Endothelial cell (in vitro differentiated cells): ENCODE data around the gene CDK6. TPM values are rescaled to one million over a fixed set of nuclear protein-coding genes. Genes with fewer than 3 reads are reported as not detected.

Experiments used
- DNase-seq: peaks from one replicate; pipeline ENCODE4 v3.0.0; 2021; ENCODE audit warnings: low spot score
- H3K27ac Mint-ChIP-seq: one replicate; pipeline ENCODE4 v1.8.0; 2021; ENCODE audit warnings: mixed read lengths, inconsistent platforms; ENCODE audit not compliant: unreplicated experiment
- H3K27me3 Mint-ChIP-seq: one replicate; pipeline ENCODE4 v1.8.0; 2021; ENCODE audit warnings: mild to moderate bottlenecking, moderate library complexity, mixed read lengths, inconsistent platforms; ENCODE audit not compliant: unreplicated experiment
- H3K36me3 Mint-ChIP-seq: one replicate; pipeline ENCODE4 v1.8.0; 2021; ENCODE audit warnings: mild to moderate bottlenecking, low read depth, mixed read lengths, inconsistent platforms; ENCODE audit not compliant: unreplicated experiment
- H3K4me1 Mint-ChIP-seq: one replicate; pipeline ENCODE4 v1.8.0; 2021; ENCODE audit warnings: mild to moderate bottlenecking, mixed read lengths, inconsistent platforms; ENCODE audit not compliant: unreplicated experiment
- H3K4me3 Mint-ChIP-seq: one replicate; pipeline ENCODE4 v1.8.0; 2021; ENCODE audit warnings: mild to moderate bottlenecking, mixed read lengths, inconsistent platforms; ENCODE audit not compliant: unreplicated experiment
- H3K9me3 Mint-ChIP-seq: one replicate; pipeline ENCODE4 v1.8.0; 2021; ENCODE audit warnings: mixed read lengths, inconsistent platforms; ENCODE audit not compliant: unreplicated experiment
- total RNA-seq: library from RNA; stranded (reverse); fragmentation: NEBNext Ultra II Directional; extraction: Animal tissue kit (Norgen Biotek cat#: 25700); gene quantifications from one replicate; pipeline ENCODE4 v1.2.1, GENCODE V29; 2021; ENCODE audit not compliant: unreplicated experiment
- TF ChIP-seq, protein P1 (sequence below): fragments of 200-600 bp; sonication (generic); IDR thresholded peaks from one replicate; pipeline ENCODE4 v1.5.0; 2021; ENCODE audit warnings: antibody characterized with exemption; ENCODE audit not compliant: unreplicated experiment

CDK6 gene
- total RNA-seq, 1 donor from 2014 or later, result 32.6 TPM

DNA sequence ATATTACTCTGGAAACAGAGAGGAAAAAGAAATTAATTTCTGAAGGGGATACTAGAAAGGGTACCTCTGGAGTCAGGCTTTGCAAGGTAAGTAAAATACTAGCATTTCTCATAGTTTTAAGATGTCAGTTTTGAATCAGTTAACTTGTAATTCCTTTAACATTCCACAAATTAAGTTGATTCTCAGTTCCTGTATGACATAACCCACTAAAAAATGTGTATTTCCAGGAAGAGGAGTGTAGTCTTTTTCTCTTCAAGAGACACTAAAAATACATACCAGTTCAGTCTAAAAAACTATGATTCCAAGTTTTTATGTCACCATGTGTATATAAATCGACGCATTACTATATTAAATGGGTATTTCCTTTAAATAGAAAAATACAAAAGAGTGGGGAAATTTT, 113.2 kb downstream of the CDK6 start:
- Mint-ChIP-seq H3K9me3 (no peaks in the 10 kb centered on the region), H3K27ac (no peak overlapping the region), H3K4me3 (no peak overlapping the region), H3K4me1 (peaks cover 28% of the 10 kb centered on the region), H3K36me3 (peaks cover 8% of the 10 kb centered on the region), H3K27me3 (no peaks in the 10 kb centered on the region)
- no peak for DNase-seq
- TF ChIP-seq, protein P1, sequence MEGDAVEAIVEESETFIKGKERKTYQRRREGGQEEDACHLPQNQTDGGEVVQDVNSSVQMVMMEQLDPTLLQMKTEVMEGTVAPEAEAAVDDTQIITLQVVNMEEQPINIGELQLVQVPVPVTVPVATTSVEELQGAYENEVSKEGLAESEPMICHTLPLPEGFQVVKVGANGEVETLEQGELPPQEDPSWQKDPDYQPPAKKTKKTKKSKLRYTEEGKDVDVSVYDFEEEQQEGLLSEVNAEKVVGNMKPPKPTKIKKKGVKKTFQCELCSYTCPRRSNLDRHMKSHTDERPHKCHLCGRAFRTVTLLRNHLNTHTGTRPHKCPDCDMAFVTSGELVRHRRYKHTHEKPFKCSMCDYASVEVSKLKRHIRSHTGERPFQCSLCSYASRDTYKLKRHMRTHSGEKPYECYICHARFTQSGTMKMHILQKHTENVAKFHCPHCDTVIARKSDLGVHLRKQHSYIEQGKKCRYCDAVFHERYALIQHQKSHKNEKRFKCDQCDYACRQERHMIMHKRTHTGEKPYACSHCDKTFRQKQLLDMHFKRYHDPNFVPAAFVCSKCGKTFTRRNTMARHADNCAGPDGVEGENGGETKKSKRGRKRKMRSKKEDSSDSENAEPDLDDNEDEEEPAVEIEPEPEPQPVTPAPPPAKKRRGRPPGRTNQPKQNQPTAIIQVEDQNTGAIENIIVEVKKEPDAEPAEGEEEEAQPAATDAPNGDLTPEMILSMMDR, result no peak

DNA sequence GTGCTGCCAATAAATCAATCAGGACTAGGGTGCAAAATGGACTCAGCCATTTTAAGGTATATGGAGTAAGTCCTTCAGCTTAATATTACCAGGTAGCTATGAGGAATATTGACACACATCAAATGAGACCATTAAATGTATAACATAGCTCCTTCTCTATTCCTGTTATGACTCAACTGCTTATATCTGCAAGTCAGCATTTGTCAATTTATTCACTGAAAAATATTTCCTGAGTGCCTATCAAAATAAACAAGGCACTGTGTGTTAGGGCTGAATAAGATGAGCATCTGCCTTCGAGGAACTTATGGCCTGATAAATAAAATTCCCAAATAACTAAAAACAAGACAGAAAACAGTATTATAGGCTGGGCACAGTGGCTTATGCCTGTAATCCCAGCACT, 113.8 kb downstream of the CDK6 start:
- H3K4me3 Mint-ChIP-seq, result no peak overlapping the region
- no peak overlapping the region for H3K27ac Mint-ChIP-seq
- no peaks in the 10 kb centered on the region for H3K9me3 Mint-ChIP-seq
- H3K4me1 Mint-ChIP-seq, result peaks cover 32% of the 10 kb centered on the region
- TF ChIP-seq, protein P1, result no peak
- H3K27me3 Mint-ChIP-seq, result no peaks in the 10 kb centered on the region
- no peak for DNase-seq
- peaks cover 8% of the 10 kb centered on the region for H3K36me3 Mint-ChIP-seq

DNA sequence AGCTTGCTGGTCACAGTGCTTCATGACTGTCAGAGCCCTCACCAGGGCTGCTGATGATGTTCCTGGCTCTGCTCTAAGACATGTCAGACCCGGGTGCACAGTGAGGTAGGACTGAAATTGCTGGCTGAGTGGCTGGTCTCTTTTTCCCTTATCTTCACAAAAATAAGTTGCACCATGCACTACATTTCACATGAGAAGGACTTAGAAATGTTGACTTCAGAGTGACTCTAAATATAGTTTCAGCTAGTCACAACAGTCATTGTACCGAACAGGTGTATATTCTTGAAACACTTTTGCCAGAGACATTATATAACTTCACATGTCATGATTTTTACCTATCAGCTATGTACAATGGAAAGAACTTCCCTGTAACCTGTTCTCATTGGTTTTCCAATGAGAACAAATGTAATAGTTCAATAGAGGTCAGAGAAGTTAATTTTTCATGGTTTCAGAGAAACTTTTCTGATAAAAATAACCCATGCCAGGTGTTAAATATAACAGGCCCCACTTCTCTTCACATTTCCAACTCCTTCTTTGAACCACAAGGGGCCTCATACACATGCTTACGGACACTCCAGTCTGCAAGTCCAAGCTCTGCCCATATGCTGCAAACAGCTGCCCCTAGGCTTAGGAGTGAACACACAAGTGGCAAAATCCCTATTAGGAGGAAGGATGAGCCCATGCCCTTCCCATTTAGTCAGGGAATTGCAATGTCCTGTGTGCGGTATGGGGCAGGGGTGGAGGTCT, 115.6 kb downstream of the CDK6 start:
- peaks cover 8% of the 10 kb centered on the region for H3K36me3 Mint-ChIP-seq
- TF ChIP-seq, protein P1, result no peak
- peaks cover 32% of the 10 kb centered on the region for H3K4me1 Mint-ChIP-seq
- no peak overlapping the region for H3K27ac Mint-ChIP-seq
- no peaks in the 10 kb centered on the region for H3K9me3 Mint-ChIP-seq
- H3K4me3 Mint-ChIP-seq, result no peak overlapping the region
- no peaks in the 10 kb centered on the region for H3K27me3 Mint-ChIP-seq
- DNase-seq, result no peak

DNA sequence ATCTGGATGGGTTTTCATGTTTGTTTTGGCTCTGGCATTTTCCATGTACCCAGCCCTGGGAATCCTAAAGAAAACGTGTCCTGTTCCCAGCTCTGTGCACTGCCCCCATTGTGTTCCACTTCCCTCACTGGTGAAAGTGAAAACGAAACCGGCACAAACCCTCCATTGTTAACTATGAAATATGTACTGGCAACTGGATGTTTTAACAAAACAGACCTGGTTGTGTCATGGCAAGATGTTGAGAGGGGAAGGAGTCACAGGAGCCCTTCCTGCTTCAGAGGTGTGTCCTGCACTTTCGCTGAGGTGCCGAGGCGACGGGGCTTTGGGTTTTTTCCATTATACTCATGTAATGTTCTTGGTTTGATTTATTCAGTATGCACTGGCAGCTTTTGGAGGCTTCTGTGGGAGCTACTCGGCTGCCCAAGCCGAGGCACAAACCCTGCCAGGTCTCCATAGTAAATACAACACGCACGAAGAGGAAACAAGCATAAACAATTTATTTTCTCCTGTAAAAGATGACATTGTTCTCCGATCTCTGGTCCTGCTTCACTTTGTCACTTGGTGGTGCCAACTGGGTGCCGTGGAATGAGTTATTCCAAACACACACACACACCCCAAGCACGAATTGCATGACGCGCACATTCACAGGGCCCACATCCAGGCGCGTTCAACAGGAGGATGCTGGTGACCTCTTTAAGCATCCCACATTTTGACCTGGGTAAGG, 118.2 kb downstream of the CDK6 start:
- no peaks in the 10 kb centered on the region for H3K9me3 Mint-ChIP-seq
- peaks cover 3% of the 10 kb centered on the region for H3K36me3 Mint-ChIP-seq

More for the DNA sequence above, 118.2 kb downstream of the CDK6 start:
- H3K27ac Mint-ChIP-seq, result peak overlapping the region; percentile 96
- peak; percentile 7 for DNase-seq
- H3K4me1 Mint-ChIP-seq, result peaks cover 14% of the 10 kb centered on the region
- TF ChIP-seq, protein P1, result no peak
- H3K4me3 Mint-ChIP-seq, result peak overlapping the region; percentile 47
- peaks cover 2% of the 10 kb centered on the region for H3K27me3 Mint-ChIP-seq
